HCT116 (cell line): Measurements from ENCODE around the gene CPSF4L. TPM values are rescaled to one million over a fixed set of nuclear protein-coding genes. Genes with fewer than 3 reads are reported as not detected.

Experiments used
- ATAC-seq: fragments of 200-7000 bp; cut with Tn5 transposase; 2 replicates; pipeline ENCODE4 v1.9.1; 2020; ENCODE audit warnings: mild to moderate bottlenecking, moderate library complexity
- BruUV-seq: library from RNA; stranded (reverse); fragments of 400-500 nt; replicated peaks from 2 replicates; lab custom pipeline; 2021; lab: Mats Ljungman, UMichigan
- CTCF ChIA-PET: fragments of 300-600 bp; sonication (Branson Sonifier 250); formaldehyde crosslinking; loops from one replicate; lab custom pipeline; 2021; ENCODE audit warnings: antibody characterized with exemption; lab: Charles Lee
- POLR2A ChIA-PET: fragments of 300-600, 350-600 bp; sonication (Branson Sonifier 250); formaldehyde crosslinking; loops from one replicate; lab custom pipeline; 2021; ENCODE audit warnings: antibody characterized with exemption; lab: Charles Lee
- RAD21 ChIA-PET, 2 experiments: fragments of 300-600 bp; sonication (Branson Sonifier 250); formaldehyde crosslinking; loops; one replicate each; lab custom pipeline; 2023; ENCODE audit warnings: low total read pairs in 2 of 2; ENCODE audit not compliant: uncharacterized antibody in 2 of 2, unreplicated experiment in 2 of 2, low non-redundant PET in 1 of 2; lab: Charles Lee
- DNase-seq: peaks from one replicate; pipeline ENCODE4 v3.0.0-alpha.2; 2010; ENCODE audit warnings: low read depth, low spot score
- H2AFZ ChIP-seq: fragments of 200-600 bp; shearing (Covaris generic), sonication (generic); 2 replicates; pipeline ENCODE4 v1.6.1; 2017; ENCODE audit warnings: low read depth, mixed run types, mixed read lengths, antibody characterized with exemption, low read length; ENCODE audit not compliant: poor library complexity, severe bottlenecking
- H3K27ac ChIP-seq: 2 replicates; pipeline ENCODE4 v1.5.1; 2012; ENCODE audit warnings: low read depth, low read length
- H3K27me3 ChIP-seq: fragments of 200-600 bp; sonication (generic); 2 replicates; pipeline ENCODE4 v1.6.1; 2016; ENCODE audit warnings: mixed run types, low read length, mixed read lengths; ENCODE audit not compliant: insufficient read depth
- H3K36me3 ChIP-seq, 2 experiments: fragments of 200-500 bp in 1 of 2; fragments of 200-600 bp in 1 of 2; sonication (Bioruptor generic) in 1 of 2; sonication (generic) in 1 of 2; 2 replicates each; pipeline versions ENCODE4 v1.5.1 to v1.6.1; 2014 to 2016; ENCODE audit warnings: low read length in 2 of 2, inconsistent platforms in 1 of 2, mixed read lengths in 1 of 2, mixed run types in 1 of 2; ENCODE audit not compliant: insufficient read depth in 2 of 2, control insufficient read depth in 1 of 2
- H3K4me1 ChIP-seq, 2 experiments: fragments of 200-600 bp in 1 of 2; sonication (generic) in 1 of 2; 2 replicates each; pipeline versions ENCODE4 v1.5.1 to v1.6.1; 2012 to 2017; ENCODE audit warnings: low read length in 2 of 2, inconsistent platforms in 1 of 2, mild to moderate bottlenecking in 1 of 2, mixed read lengths in 1 of 2, mixed run types in 1 of 2, moderate library complexity in 1 of 2; ENCODE audit not compliant: insufficient read depth in 2 of 2, control insufficient read depth in 1 of 2
- H3K4me2 ChIP-seq: fragments of 200-600 bp; sonication (generic); 2 replicates; pipeline ENCODE4 v1.6.1; 2017; ENCODE audit warnings: mixed run types, low read length, mixed read lengths
- H3K4me3 ChIP-seq, 2 experiments: fragments of 200-600 bp in 1 of 2; sonication (generic) in 1 of 2; replicated peaks in 1 of 2; 2 replicates each; pipeline ENCODE4 v1.5.1; 2011 to 2016; ENCODE audit warnings: low read length in 2 of 2, control low read depth in 1 of 2, low read depth in 1 of 2, mild to moderate bottlenecking in 1 of 2, mixed read lengths in 1 of 2, mixed run types in 1 of 2
- H3K79me2 ChIP-seq: fragments of 200-600 bp; sonication (generic); 2 replicates; pipeline ENCODE4 v1.6.1; 2017; ENCODE audit warnings: mild to moderate bottlenecking, mixed run types, low read length, moderate library complexity, mixed read lengths; ENCODE audit not compliant: insufficient read depth
- H3K9ac ChIP-seq: fragments of 200-600 bp; sonication (generic); 2 replicates; pipeline ENCODE4 v1.6.1; 2016; ENCODE audit warnings: low read length, mixed read lengths
- H3K9me2 ChIP-seq: fragments of 200-600 bp; sonication (generic), shearing (Covaris generic); 2 replicates; pipeline ENCODE4 v1.6.1; 2017; ENCODE audit warnings: mixed run types, mild to moderate bottlenecking, moderate library complexity; ENCODE audit not compliant: insufficient read depth
- H3K9me3 ChIP-seq, 2 experiments: fragments of 200-500 bp in 1 of 2; fragments of 200-600 bp in 1 of 2; sonication (Bioruptor generic) in 1 of 2; sonication (generic) in 1 of 2; 2 replicates each; pipeline ENCODE4 v1.6.1; 2014 to 2017; ENCODE audit warnings: low read length in 2 of 2, mixed read lengths in 2 of 2, inconsistent platforms in 1 of 2, low read depth in 1 of 2, mild to moderate bottlenecking in 1 of 2, mixed run types in 1 of 2, moderate library complexity in 1 of 2; ENCODE audit not compliant: control insufficient read depth in 1 of 2, insufficient read depth in 1 of 2
- H4K20me1 ChIP-seq: fragments of 200-600 bp; sonication (generic), shearing (Covaris generic); 2 replicates; pipeline ENCODE4 v1.6.1; 2017; ENCODE audit warnings: mixed run types, mild to moderate bottlenecking, moderate library complexity; ENCODE audit not compliant: insufficient read depth
- CBX3 ChIP-seq: IDR thresholded peaks from 2 replicates; pipeline ENCODE4 v1.6.1; 2012; ENCODE audit warnings: low read depth
- CEBPB ChIP-seq: IDR thresholded peaks from 2 replicates; pipeline ENCODE4 v1.6.1; 2012; ENCODE audit warnings: low read depth
- ELF1 ChIP-seq: IDR thresholded peaks from 2 replicates; pipeline ENCODE4 v1.6.1; 2012; ENCODE audit warnings: low read depth, borderline replicate concordance
- EZH2phosphoT487 ChIP-seq: fragments of 200-600 bp; IDR thresholded peaks from 2 replicates; pipeline ENCODE4 v1.6.1; 2018; ENCODE audit warnings: antibody characterized with exemption, borderline replicate concordance
- JUND ChIP-seq: IDR thresholded peaks from 2 replicates; pipeline ENCODE4 v1.6.1; 2012
- MAX ChIP-seq: IDR thresholded peaks from 2 replicates; pipeline ENCODE4 v1.6.1; 2012
- POLR2A ChIP-seq: IDR thresholded peaks from 2 replicates; pipeline ENCODE4 v1.7.0; 2011; ENCODE audit warnings: borderline replicate concordance; ENCODE audit not compliant: insufficient read depth, insufficient read length; ENCODE audit errors: extremely low read depth
- RAD21 ChIP-seq: IDR thresholded peaks from 2 replicates; pipeline ENCODE4 v1.6.1; 2012; ENCODE audit warnings: low read depth, mild to moderate bottlenecking
- REST ChIP-seq: IDR thresholded peaks from 2 replicates; pipeline ENCODE4 v1.6.1; 2012; ENCODE audit warnings: low read depth
- SIN3A ChIP-seq: IDR thresholded peaks from 2 replicates; pipeline ENCODE4 v1.6.1; 2012; ENCODE audit warnings: low read depth
- SRF ChIP-seq: IDR thresholded peaks from 2 replicates; pipeline ENCODE4 v1.6.1; 2012; ENCODE audit warnings: low read depth
- TCF7L2 ChIP-seq: IDR thresholded peaks from 2 replicates; pipeline ENCODE4 v1.7.0; 2011; ENCODE audit warnings: borderline replicate concordance, inconsistent platforms; ENCODE audit not compliant: insufficient read depth, insufficient read length; ENCODE audit errors: extremely low read depth
- YY1 ChIP-seq: IDR thresholded peaks from 2 replicates; pipeline ENCODE4 v1.6.1; 2011; ENCODE audit warnings: low read length, low read depth, moderate library complexity, mild to moderate bottlenecking; ENCODE audit not compliant: insufficient replicate concordance; ENCODE audit errors: extremely low read depth
- ZBTB33 ChIP-seq: IDR thresholded peaks from 2 replicates; pipeline ENCODE4 v1.6.1; 2011; ENCODE audit warnings: mild to moderate bottlenecking, low read length, moderate library complexity; ENCODE audit not compliant: insufficient replicate concordance; ENCODE audit errors: extremely low read depth
- ZFX ChIP-seq: fragments of 450-650 bp; IDR thresholded peaks from 2 replicates; pipeline ENCODE4 v1.6.1; 2017
- intact Hi-C: fragments of 100-400 bp; cut with micrococcal nuclease; formaldehyde crosslinking; loops from 2 replicates; pipeline ENCODE4 v1.10.0; 2022
- total RNA-seq: library from RNA; stranded (reverse); gene quantifications from one replicate; pipeline ENCODE4 v1.2.1, GENCODE V29; 2021; ENCODE audit not compliant: unreplicated experiment

The CPSF4L gene
- total RNA-seq, 1 experiment from 2014 or later, result not detected

- Histone ChIP-seq H3K79me2 (peaks cover 59% of the 10 kb centered on the region), H3K4me3 (peak overlapping the region; percentile 89 to 92)
- TF ChIP-seq SRF (no peak), CBX3 (no peak), RAD21 (no peak), JUND (no peak), REST (no peak), ZFX (no peak), YY1 (no peak), EZH2phosphoT487 (no peak), TCF7L2 (no peak), ZBTB33 (no peak), CEBPB (no peak), ELF1 (no peak), MAX (no peak), POLR2A (no peak), SIN3A (no peak)
- TF ChIP-seq, all 23 proteins: peak for 0
- ChIA-PET POLR2A (interaction anchor here (0.7 to 1.0 kb wide), 3 partner anchors 41 to 641 kb away, joined by 3 to 4 read pairs (median 3); partner anchors contain the start of gene COG1), RAD21 (interaction anchor here (0.9 to 1.1 kb wide), 3 partner anchors 10 to 506 kb away, joined by 3 to 5 read pairs (median 3); no protein-coding TSS in a partner anchor), CTCF (interaction anchor here (1.0 to 1.8 kb wide), 6 partner anchors 41 to 676 kb away, joined by 3 to 8 read pairs (median 5); no protein-coding TSS in a partner anchor)
- ATAC-seq (peak; percentile 54), DNase-seq (no peak)
- Histone ChIP-seq H3K4me2 (peak overlapping the region; percentile 89), H3K9ac (peak overlapping the region; percentile 75), H3K9me3 (no peaks in the 10 kb centered on the region), H3K4me1 (peaks cover 30 to 46% of the 10 kb centered on the region in 2 experiments), H3K27me3 (no peaks in the 10 kb centered on the region), H3K36me3 (peaks cover 14 to 25% of the 10 kb centered on the region in 2 experiments; a peak in 2 of 4 replicates), H3K27ac (peak overlapping the region; percentile 78), H4K20me1 (peaks cover 6% of the 10 kb centered on the region; the same call in 1 of the 2 replicates), H3K9me2 (no peaks in the 10 kb centered on the region), H2AFZ (peak overlapping the region; percentile 13)
- BruUV-seq, result TSS peak; percentile 41
- intact Hi-C loops, result loop anchor here (5.0 kb wide), 1 partner anchor 505 kb away; no protein-coding TSS in a partner anchor
Measured at GRCh38 chr17:73232587-73233373, 28.9 kb downstream of the CPSF4L start.
